Neural cell (in vitro differentiated cells): Measurements from ENCODE around the gene TOR1AIP1. TPM values are rescaled to one million over a fixed set of nuclear protein-coding genes. Genes with fewer than 3 reads are reported as not detected.

ENCODE experiments used
- H2AFZ ChIP-seq: fragments of 200-600, 300-800 bp; sonication (generic), shearing (Covaris generic); 2 replicates; pipeline ENCODE4 v1.6.0; 2014; ENCODE audit warnings: low read depth, mild to moderate bottlenecking, antibody characterized with exemption, low read length, moderate library complexity
- H3F3A ChIP-seq: fragments of 200-600 bp; shearing (Covaris generic); 2 replicates; pipeline ENCODE4 v1.6.1; 2016; ENCODE audit warnings: mild to moderate bottlenecking, moderate library complexity, mixed read lengths, antibody characterized with exemption, low read length; ENCODE audit not compliant: insufficient read depth, poor library complexity, severe bottlenecking
- H3K27ac ChIP-seq: fragments of 200-600, 300-800 bp; sonication (generic), shearing (Covaris generic); 2 replicates; pipeline ENCODE4 v1.5.1; 2014; ENCODE audit warnings: mild to moderate bottlenecking, low read length, moderate library complexity
- H3K27me3 ChIP-seq: fragments of 300-800, 200-600 bp; sonication (generic), shearing (Covaris generic); 2 replicates; pipeline ENCODE4 v1.6.0; 2014; ENCODE audit warnings: mild to moderate bottlenecking, low read depth, low read length, moderate library complexity; ENCODE audit not compliant: insufficient read depth
- H3K36me3 ChIP-seq: fragments of 300-800, 200-600 bp; sonication (generic), shearing (Covaris generic); 2 replicates; pipeline ENCODE4 v1.5.1; 2014; ENCODE audit warnings: mild to moderate bottlenecking, antibody characterized with exemption, low read length, moderate library complexity; ENCODE audit not compliant: insufficient read depth
- H3K4me2 ChIP-seq: fragments of 300-800, 200-600 bp; sonication (generic), shearing (Covaris generic); 2 replicates; pipeline ENCODE4 v1.6.0; 2014; ENCODE audit warnings: mild to moderate bottlenecking, low read length
- H3K4me3 ChIP-seq: fragments of 300-800, 200-600 bp; sonication (generic), shearing (Covaris generic); 2 replicates; pipeline ENCODE4 v1.5.1; 2014; ENCODE audit warnings: mild to moderate bottlenecking, low read length, moderate library complexity
- H3K79me2 ChIP-seq: fragments of 200-600 bp; shearing (Covaris generic); replicated peaks from 2 replicates; pipeline ENCODE4 v1.6.0; 2014; ENCODE audit warnings: mild to moderate bottlenecking, low read length, moderate library complexity; ENCODE audit not compliant: insufficient read depth
- H3K9ac ChIP-seq: fragments of 300-800, 200-600 bp; sonication (generic), shearing (Covaris generic); 2 replicates; pipeline ENCODE4 v1.6.1; 2016; ENCODE audit warnings: mild to moderate bottlenecking, low read length, mixed read lengths
- H3K9me2 ChIP-seq: fragments of 200-600 bp; shearing (Covaris generic); 2 replicates; pipeline ENCODE4 v1.6.1; 2016; ENCODE audit warnings: mild to moderate bottlenecking, low read length, mixed read lengths; ENCODE audit not compliant: insufficient read depth
- H3K9me3 ChIP-seq: fragments of 200-600, 300-800 bp; sonication (generic), shearing (Covaris generic); 2 replicates; pipeline ENCODE4 v1.6.1; 2016; ENCODE audit warnings: mild to moderate bottlenecking, mixed run types, low read length, moderate library complexity, mixed read lengths
- H4K20me1 ChIP-seq: fragments of 200-600 bp; shearing (Covaris generic); 2 replicates; pipeline ENCODE4 v1.6.1; 2016; ENCODE audit warnings: mild to moderate bottlenecking, mixed run types; ENCODE audit not compliant: insufficient read depth
- EP300 ChIP-seq: fragments of 450-650 bp; conservative IDR thresholded peaks from 2 replicates; pipeline ENCODE4 v1.6.1; 2014; ENCODE audit warnings: antibody characterized with exemption, mild to moderate bottlenecking, moderate library complexity; ENCODE audit not compliant: poor library complexity, severe bottlenecking
- EZH2 ChIP-seq: fragments of 200-600, 300-800 bp; shearing (Covaris generic), sonication (generic); IDR thresholded peaks from 2 replicates; pipeline ENCODE4 v1.6.1; 2014; ENCODE audit warnings: antibody characterized with exemption, low read length, borderline replicate concordance, mild to moderate bottlenecking; ENCODE audit not compliant: insufficient read depth, poor library complexity, severe bottlenecking
- MXI1 ChIP-seq: fragments of 450-650 bp; conservative IDR thresholded peaks from 2 replicates; pipeline ENCODE4 v1.6.1; 2014; ENCODE audit warnings: antibody characterized with exemption, mild to moderate bottlenecking; ENCODE audit not compliant: poor library complexity, severe bottlenecking
- POLR2AphosphoS5 ChIP-seq: IDR thresholded peaks from 2 replicates; pipeline ENCODE4 v1.6.1; 2012
- RAD21 ChIP-seq: fragments of 450-650 bp; conservative IDR thresholded peaks from 2 replicates; pipeline ENCODE4 v1.6.1; 2014; ENCODE audit warnings: antibody characterized with exemption, mild to moderate bottlenecking, moderate library complexity
- SMC3 ChIP-seq: fragments of 450-650 bp; conservative IDR thresholded peaks from 2 replicates; pipeline ENCODE4 v1.6.1; 2014; ENCODE audit warnings: antibody characterized with exemption, mild to moderate bottlenecking, moderate library complexity; ENCODE audit not compliant: poor library complexity
- TAF1 ChIP-seq: IDR thresholded peaks from 2 replicates; pipeline ENCODE4 v1.6.1; 2012; ENCODE audit warnings: low read depth
- polyA plus RNA-seq: library from polyadenylated mRNA; depleted of rRNA; stranded (reverse); fragments of >200 nt; gene quantifications from 2 replicates; pipeline ENCODE4 v1.2.3, GENCODE V29; 2014
- TF ChIP-seq, protein P1 (sequence below): fragments of 450-650 bp; IDR thresholded peaks from 2 replicates; pipeline ENCODE4 v1.5.1; 2014; ENCODE audit warnings: antibody characterized with exemption, mild to moderate bottlenecking, moderate library complexity; ENCODE audit not compliant: poor library complexity, severe bottlenecking
- TF ChIP-seq, protein P2 (sequence below): IDR thresholded peaks from 2 replicates; pipeline ENCODE4 v1.6.1; 2012; ENCODE audit warnings: borderline replicate concordance

TOR1AIP1 gene
- polyA plus RNA-seq, 1 donor from 2014 or later: 10.4 TPM

DNA sequence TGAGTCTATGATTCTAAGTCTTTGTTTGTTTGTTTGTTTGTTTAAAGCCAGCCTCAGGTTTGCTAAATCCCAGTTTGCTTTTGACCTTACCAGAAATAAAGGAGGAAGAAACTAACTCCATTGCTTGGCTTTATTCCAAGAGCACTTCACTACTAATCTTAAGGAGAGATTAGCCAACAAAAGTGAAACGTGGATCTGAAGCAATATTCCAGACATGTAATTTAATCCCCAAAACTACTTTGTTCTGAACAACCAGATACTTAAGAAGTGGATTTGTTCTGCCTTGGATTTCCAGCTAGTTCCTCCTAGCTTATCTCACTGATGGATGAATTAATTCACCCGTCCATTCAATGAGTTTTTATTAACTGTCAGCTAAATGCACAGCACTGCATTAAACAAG, 56.7 kb downstream of the TOR1AIP1 start:
- Histone ChIP-seq H3K9ac (no peak overlapping the region), H3K27ac (no peak overlapping the region), H3K4me2 (no peak overlapping the region), H3K79me2 (no peaks in the 10 kb centered on the region), H3K9me3 (no peaks in the 10 kb centered on the region), H2AFZ (no peak overlapping the region), H3K36me3 (no peaks in the 10 kb centered on the region), H3F3A (no peaks in the 10 kb centered on the region), H3K27me3 (no peaks in the 10 kb centered on the region), H4K20me1 (no peaks in the 10 kb centered on the region), H3K9me2 (no peaks in the 10 kb centered on the region), H3K4me3 (no peak overlapping the region)
- no peak for TF ChIP-seq TAF1
- TF ChIP-seq, protein P1, sequence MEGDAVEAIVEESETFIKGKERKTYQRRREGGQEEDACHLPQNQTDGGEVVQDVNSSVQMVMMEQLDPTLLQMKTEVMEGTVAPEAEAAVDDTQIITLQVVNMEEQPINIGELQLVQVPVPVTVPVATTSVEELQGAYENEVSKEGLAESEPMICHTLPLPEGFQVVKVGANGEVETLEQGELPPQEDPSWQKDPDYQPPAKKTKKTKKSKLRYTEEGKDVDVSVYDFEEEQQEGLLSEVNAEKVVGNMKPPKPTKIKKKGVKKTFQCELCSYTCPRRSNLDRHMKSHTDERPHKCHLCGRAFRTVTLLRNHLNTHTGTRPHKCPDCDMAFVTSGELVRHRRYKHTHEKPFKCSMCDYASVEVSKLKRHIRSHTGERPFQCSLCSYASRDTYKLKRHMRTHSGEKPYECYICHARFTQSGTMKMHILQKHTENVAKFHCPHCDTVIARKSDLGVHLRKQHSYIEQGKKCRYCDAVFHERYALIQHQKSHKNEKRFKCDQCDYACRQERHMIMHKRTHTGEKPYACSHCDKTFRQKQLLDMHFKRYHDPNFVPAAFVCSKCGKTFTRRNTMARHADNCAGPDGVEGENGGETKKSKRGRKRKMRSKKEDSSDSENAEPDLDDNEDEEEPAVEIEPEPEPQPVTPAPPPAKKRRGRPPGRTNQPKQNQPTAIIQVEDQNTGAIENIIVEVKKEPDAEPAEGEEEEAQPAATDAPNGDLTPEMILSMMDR: no peak
- TF ChIP-seq EP300: no peak
- TF ChIP-seq MXI1: no peak
- no peak for TF ChIP-seq SMC3
- TF ChIP-seq EZH2: no peak
- TF ChIP-seq, protein P2, sequence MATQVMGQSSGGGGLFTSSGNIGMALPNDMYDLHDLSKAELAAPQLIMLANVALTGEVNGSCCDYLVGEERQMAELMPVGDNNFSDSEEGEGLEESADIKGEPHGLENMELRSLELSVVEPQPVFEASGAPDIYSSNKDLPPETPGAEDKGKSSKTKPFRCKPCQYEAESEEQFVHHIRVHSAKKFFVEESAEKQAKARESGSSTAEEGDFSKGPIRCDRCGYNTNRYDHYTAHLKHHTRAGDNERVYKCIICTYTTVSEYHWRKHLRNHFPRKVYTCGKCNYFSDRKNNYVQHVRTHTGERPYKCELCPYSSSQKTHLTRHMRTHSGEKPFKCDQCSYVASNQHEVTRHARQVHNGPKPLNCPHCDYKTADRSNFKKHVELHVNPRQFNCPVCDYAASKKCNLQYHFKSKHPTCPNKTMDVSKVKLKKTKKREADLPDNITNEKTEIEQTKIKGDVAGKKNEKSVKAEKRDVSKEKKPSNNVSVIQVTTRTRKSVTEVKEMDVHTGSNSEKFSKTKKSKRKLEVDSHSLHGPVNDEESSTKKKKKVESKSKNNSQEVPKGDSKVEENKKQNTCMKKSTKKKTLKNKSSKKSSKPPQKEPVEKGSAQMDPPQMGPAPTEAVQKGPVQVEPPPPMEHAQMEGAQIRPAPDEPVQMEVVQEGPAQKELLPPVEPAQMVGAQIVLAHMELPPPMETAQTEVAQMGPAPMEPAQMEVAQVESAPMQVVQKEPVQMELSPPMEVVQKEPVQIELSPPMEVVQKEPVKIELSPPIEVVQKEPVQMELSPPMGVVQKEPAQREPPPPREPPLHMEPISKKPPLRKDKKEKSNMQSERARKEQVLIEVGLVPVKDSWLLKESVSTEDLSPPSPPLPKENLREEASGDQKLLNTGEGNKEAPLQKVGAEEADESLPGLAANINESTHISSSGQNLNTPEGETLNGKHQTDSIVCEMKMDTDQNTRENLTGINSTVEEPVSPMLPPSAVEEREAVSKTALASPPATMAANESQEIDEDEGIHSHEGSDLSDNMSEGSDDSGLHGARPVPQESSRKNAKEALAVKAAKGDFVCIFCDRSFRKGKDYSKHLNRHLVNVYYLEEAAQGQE: no peak
- no peak for TF ChIP-seq RAD21
- no peak for TF ChIP-seq POLR2AphosphoS5

DNA sequence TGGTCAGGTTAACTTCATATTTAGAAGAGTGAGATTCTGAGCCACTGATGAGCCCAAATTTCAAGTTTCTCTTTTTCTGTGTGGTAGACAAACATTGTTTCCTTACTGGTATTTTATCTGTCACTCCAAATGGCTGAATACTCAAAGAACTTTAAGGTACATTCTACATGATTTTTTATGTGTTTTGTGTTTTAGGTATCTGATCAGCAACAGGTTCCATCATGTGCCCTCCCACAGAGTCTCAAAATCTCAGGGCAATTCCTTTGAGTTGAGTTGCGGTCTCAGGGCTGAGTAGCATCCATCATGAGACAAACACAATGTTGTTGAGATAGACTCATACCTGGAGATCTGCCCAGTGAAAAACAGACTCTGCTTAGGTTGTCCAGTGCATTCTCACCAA, 57.9 kb downstream of the TOR1AIP1 start:
- no peaks in the 10 kb centered on the region for H3K27me3 ChIP-seq
- no peak overlapping the region for H3K4me3 ChIP-seq
- H3F3A ChIP-seq: no peaks in the 10 kb centered on the region
- no peaks in the 10 kb centered on the region for H3K36me3 ChIP-seq
- no peaks in the 10 kb centered on the region for H3K9me3 ChIP-seq
- no peak overlapping the region for H2AFZ ChIP-seq
- TF ChIP-seq, protein P1: no peak
- TF ChIP-seq TAF1 (no peak), RAD21 (no peak), SMC3 (no peak), POLR2AphosphoS5 (no peak), EZH2 (no peak), MXI1 (no peak), EP300 (no peak)
- TF ChIP-seq, protein P2: no peak
- no peaks in the 10 kb centered on the region for H4K20me1 ChIP-seq
- H3K4me2 ChIP-seq: no peak overlapping the region
- H3K79me2 ChIP-seq: no peaks in the 10 kb centered on the region
- no peak overlapping the region for H3K9ac ChIP-seq
- no peak overlapping the region for H3K27ac ChIP-seq
- H3K9me2 ChIP-seq: no peaks in the 10 kb centered on the region
